ENCODE measurements around the gene SGCG.

Gene SGCG

GRCh38 chr13:23357349-23357748 lies 176.6 kb downstream of the SGCG start:
- H3K79me2 ChIP-seq (ENCODE audit: insufficient read depth, low read length): 0 out of 2 replicates have a peak, but pooled peaks cover 6% of the 10 kb centered on the region
- H3K9me2 ChIP-seq (replicated peaks; ENCODE audit: low read depth, low read length): no peaks in the 10 kb centered on the region
- H3K36me3 ChIP-seq (ENCODE audit: insufficient read depth, low read length): peaks cover 70% of the 10 kb centered on the region; the same call in 1 of the 2 replicates
- no peak overlapping the region for H2AFZ ChIP-seq (ENCODE audit: low read length)
- H4K20me1 ChIP-seq (ENCODE audit: insufficient read depth, low read length, poor library complexity, severe bottlenecking): no peaks in the 10 kb centered on the region
- no peaks in the 10 kb centered on the region for H3K9me3 ChIP-seq (ENCODE audit: insufficient read depth, low read depth, low read length)
- H3K27me3 ChIP-seq (ENCODE audit: insufficient read depth, low read length, poor library complexity, severe bottlenecking): no peaks in the 10 kb centered on the region
- no peak for TF ChIP-seq CTCF (conservative IDR thresholded peaks at IDR 0.05; ENCODE audit: low read length)
- no peak for TF ChIP-seq EZH2phosphoT487 (IDR thresholded peaks at IDR 0.05; ENCODE audit: borderline replicate concordance)
- no peaks in the 10 kb centered on the region for H3F3A ChIP-seq (ENCODE audit: low read depth)
- no peaks in the 10 kb centered on the region for H3K4me1 ChIP-seq (ENCODE audit: insufficient read depth, low read length, poor library complexity, severe bottlenecking)
- H3K4me2 ChIP-seq (ENCODE audit: low read depth, low read length, poor library complexity, severe bottlenecking): no peak overlapping the region
- no peak overlapping the region for H3K9ac ChIP-seq (ENCODE audit: low read depth, low read length, poor library complexity, severe bottlenecking)
- no peak overlapping the region for H3K4me3 ChIP-seq (ENCODE audit: low read length, poor library complexity, severe bottlenecking)

DNA sequence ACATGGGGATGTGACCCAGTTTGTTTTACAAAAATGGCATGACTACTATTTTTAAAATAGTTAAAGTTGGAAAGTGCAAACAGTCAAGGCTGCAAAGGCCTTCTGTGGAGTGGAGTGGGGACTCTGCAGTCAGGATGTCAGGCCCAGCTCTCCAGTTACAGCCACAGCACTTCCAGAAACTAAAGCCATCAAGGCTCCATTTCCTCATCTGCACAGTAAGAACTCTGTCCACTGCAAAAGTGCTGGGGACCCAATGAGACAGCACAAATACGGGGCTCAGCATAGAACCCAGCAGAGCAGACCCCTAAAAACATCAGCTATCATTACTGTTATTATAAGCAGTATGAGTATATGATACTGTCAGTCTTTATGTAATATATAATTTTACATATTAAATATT lies 179.1 kb downstream of the SGCG start:
- TF ChIP-seq CTCF (conservative IDR thresholded peaks at IDR 0.05; ENCODE audit: low read length): no peak
- no peak for TF ChIP-seq EZH2phosphoT487 (IDR thresholded peaks at IDR 0.05; ENCODE audit: borderline replicate concordance)
- Histone ChIP-seq H4K20me1 (ENCODE audit: insufficient read depth, low read length, poor library complexity, severe bottlenecking) (no peaks in the 10 kb centered on the region), H3K36me3 (ENCODE audit: insufficient read depth, low read length) (peaks cover 72% of the 10 kb centered on the region), H3K9me3 (ENCODE audit: insufficient read depth, low read depth, low read length) (no peaks in the 10 kb centered on the region), H3F3A (ENCODE audit: low read depth) (no peaks in the 10 kb centered on the region), H2AFZ (ENCODE audit: low read length) (no peak overlapping the region), H3K4me2 (ENCODE audit: low read depth, low read length, poor library complexity, severe bottlenecking) (no peak overlapping the region), H3K4me1 (ENCODE audit: insufficient read depth, low read length, poor library complexity, severe bottlenecking) (no peaks in the 10 kb centered on the region), H3K79me2 (ENCODE audit: insufficient read depth, low read length) (0 out of 2 replicates have a peak, but pooled peaks cover 6% of the 10 kb centered on the region), H3K27me3 (ENCODE audit: insufficient read depth, low read length, poor library complexity, severe bottlenecking) (no peaks in the 10 kb centered on the region), H3K4me3 (ENCODE audit: low read length, poor library complexity, severe bottlenecking) (no peak overlapping the region), H3K9ac (ENCODE audit: low read depth, low read length, poor library complexity, severe bottlenecking) (no peak overlapping the region), H3K9me2 (replicated peaks; ENCODE audit: low read depth, low read length) (no peaks in the 10 kb centered on the region)

GRCh38 chr13:23365652-23366051 lies 184.9 kb downstream of the SGCG start:
- Histone ChIP-seq H3K4me1 (ENCODE audit: insufficient read depth, low read length, poor library complexity, severe bottlenecking) (no peaks in the 10 kb centered on the region), H3K27me3 (ENCODE audit: insufficient read depth, low read length, poor library complexity, severe bottlenecking) (no peaks in the 10 kb centered on the region), H3K9ac (ENCODE audit: low read depth, low read length, poor library complexity, severe bottlenecking) (no peak overlapping the region), H3K79me2 (ENCODE audit: insufficient read depth, low read length) (peaks cover 6% of the 10 kb centered on the region; the same call in 1 of the 2 replicates), H3K36me3 (ENCODE audit: insufficient read depth, low read length) (peaks cover 78% of the 10 kb centered on the region), H2AFZ (ENCODE audit: low read length) (no peak overlapping the region), H3K4me3 (ENCODE audit: low read length, poor library complexity, severe bottlenecking) (no peak overlapping the region), H3K4me2 (ENCODE audit: low read depth, low read length, poor library complexity, severe bottlenecking) (no peak overlapping the region), H3F3A (ENCODE audit: low read depth) (no peaks in the 10 kb centered on the region), H4K20me1 (ENCODE audit: insufficient read depth, low read length, poor library complexity, severe bottlenecking) (peaks cover under 1% of the 10 kb centered on the region), H3K9me3 (ENCODE audit: insufficient read depth, low read depth, low read length) (no peaks in the 10 kb centered on the region), H3K9me2 (replicated peaks; ENCODE audit: low read depth, low read length) (no peaks in the 10 kb centered on the region)
- no peak for TF ChIP-seq EZH2phosphoT487 (IDR thresholded peaks at IDR 0.05; ENCODE audit: borderline replicate concordance)
- no peak for TF ChIP-seq CTCF (conservative IDR thresholded peaks at IDR 0.05; ENCODE audit: low read length)

Data from Loucy (cell line).